NCI-H2171 (cell line): ENCODE measurements around the gene KCTD14.
"Not testable (repeated sequence)": the region's sequence is repeated elsewhere in the genome, so short reads cannot be mapped to it uniquely, and the experiment has no call there.

Source experiments
- DNase-seq: peaks from one replicate; lab custom pipeline; 2025; lab: John Stamatoyannopoulos, UW

KCTD14 gene

DNA sequence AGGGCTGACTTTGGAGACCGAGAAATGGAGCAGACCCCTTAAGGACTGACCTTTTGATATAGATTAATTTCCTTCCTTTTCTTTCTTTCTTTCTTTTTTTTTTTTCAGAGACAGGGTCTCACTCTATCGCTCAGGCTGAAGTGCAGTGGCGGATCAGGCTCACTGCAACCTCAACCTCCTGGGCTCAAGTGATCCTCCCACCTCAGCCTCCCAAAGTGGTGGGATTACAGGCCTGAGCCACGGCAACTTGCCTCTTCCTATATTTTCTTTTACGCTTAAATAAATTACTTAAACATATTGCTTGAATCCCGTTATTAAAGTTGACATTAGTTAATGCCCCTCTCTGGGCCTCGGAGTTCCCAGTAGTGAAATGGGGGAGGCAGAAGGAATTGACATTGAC is 350 bp upstream of the KCTD14 start:
- DNase-seq: no peak

DNA sequence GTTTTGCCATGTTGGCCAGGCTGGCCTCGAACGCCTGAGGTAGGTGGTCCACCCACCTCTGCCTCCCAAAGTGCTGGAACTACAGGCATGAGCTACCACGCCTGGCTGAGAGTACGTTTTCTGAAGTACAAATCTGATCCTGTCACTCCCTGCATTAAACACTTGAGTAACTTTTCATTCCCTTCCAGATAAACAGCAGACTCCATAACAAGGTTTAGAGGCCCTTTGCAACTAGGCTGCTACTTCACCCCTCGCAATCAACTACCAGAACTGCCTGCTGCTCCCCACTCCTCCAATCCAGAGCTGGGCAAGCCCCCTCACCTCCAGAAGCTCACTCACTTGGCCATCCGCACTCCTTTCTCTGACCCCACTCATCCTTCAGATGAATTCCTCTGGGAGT is 1.5 kb downstream of the KCTD14 start:
- DNase-seq: no peak

DNA sequence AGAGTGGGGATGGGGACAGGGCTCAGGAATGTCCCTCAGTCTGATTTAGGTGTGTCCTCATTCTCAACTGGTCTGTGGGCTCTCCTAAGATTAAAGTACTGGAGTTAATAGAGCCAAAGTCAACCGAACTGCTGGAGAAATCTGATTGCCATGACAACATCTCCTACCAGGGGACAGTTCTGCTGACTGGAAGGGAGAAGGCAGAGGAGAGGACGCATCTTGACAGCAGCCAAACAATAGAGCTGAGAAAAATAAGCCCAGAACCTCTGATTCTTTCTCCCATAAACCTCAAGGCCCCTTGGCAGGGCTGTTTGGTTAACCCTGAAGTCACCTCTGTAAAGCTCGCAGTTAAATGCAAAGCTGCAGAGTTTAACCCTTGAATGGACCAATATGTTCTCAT is 2.8 kb downstream of the KCTD14 start:
- DNase-seq: no peak

DNA sequence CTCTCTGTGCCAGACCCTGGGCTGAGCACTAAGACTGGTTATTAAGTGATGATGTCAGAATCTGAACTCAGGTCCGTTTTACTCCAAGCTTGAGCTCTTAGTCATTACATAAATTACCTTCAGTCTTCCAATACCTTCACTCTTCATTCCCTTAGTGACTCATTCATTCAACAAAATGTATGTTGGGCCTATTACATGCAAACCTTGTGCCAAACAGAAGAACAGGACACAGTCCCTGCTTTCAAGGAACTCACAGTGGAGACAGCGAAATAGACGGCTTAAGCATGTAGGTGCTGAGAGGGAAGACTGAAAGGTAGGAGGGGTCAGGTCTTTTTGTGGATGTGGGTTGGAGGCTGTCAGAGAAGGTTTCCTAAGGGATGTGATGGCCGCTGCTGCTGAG is 3.3 kb downstream of the KCTD14 start:
- no peak for DNase-seq

DNA sequence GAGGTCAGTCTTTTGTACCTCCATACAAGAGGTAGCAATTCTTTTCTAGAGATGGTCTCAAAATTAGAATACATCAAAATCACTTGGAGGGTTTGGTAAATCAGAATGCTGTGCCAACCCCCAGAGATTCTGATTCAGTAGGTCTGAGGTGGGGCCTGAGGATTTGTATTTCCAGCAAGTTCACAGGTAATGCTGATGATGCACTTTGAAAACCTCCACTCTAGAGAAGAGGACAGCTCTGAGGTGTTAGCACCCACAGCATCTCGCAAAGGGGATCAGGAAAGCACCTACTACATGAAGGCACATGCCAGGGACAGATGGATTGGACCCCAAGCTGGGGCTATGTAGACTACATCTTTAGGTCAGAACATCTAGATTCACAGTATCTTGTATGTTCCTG is 7.2 kb downstream of the KCTD14 start:
- no peak for DNase-seq

DNA sequence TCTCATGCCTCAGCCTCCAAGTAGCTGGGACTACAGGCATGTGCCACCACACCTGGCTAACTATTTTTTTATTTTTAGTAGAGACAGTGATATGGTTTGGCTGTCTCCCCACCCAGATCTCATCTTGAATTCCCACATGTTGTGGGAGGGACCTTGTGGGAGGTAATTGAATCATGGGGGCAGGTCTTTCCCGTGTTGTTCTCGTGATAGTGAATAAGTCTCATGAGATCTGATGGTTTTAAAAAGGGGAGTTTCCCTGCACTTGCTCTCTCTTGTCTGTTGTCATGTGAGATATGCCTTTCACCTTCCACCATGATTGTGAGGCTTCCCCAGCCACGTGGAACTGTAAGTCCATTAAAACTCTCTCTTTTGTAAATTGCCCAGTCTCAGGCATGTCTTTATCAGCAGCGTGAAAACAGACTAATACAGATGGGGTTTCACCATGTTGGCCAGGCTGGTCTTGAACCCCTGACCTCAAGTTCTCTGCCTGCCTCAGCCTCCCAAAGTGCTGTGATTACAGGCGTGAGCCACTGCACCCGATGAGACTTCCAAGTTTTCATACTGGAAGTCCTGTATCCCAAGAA is 8.0 kb downstream of the KCTD14 start:
- not testable (repeated sequence) for DNase-seq

DNA sequence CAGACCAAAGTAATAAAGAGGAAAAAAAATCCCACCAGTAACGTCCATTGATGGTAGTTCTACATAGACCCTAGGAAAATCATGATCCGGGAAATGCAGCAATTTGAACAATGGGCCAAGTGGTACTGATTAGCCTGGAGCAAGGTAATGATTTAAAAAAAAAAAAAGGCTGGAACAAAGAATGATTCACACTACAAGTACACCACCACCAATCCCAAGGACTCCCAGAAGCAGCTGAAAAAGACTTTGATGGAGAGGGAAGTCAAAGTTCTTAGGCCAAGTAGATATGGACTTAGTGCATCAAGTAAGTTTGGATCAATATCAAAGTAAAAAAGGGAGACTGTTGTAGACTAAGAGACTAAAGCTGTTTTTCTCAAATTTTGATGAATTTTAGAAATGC is 11.8 kb downstream of the KCTD14 start:
- no peak for DNase-seq

DNA sequence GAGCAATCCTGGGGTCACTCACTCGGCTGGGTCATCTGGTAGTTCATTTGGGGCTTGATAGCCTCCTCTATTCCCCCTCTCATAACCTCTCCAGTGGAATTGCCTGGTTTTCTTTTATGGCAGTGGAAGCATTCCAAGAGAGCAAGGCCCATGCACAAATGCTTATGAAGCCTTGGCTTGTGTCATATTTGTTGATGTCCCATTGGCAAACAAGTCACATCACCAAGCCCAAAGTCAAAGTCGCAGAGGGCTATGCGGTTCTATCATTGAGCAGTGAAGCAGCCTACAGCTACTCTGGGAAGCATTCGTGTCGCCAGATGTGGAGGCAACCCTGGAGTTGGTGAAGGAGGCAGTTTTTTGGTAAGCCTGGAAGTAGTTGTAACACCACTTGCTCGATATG is 12.3 kb downstream of the KCTD14 start:
- DNase-seq: no peak

DNA sequence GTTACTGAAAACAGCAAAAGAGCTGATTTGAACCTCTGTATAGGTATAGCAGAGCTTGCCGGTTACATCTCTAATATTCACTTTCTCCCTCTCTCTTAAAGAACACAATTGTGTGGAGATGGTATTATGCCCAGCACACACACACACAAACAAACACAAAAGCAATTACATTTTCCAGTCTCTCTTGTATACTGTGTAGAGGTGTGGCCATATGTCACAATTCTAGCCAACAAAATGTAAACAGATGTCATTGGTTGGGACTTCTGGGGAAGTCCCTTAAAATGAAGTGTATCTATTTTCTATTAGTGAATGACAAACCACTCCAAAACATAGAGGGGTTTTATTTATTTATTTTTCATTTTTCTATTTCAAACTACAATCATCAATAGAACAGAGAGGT is 12.8 kb downstream of the KCTD14 start:
- no peak for DNase-seq

DNA sequence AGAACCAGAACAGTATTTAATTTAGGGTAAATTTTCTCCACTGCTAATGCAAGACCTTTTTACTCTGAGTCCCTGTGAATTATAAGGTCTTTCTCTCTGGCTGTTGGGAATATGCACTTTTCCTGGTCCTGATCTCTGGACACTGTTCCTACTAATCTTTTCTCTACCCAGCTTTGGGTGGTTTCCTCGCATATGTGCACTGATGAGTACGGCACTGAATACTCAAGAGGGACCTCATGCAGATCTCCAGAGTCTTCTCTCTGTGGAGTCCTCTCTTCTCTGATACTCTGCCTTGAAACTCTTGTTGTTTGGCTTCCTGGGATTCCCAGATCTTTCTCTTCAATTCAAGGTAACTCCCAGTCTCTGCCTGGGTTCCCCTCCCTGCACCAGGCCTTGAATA is 14.0 kb downstream of the KCTD14 start:
- no peak for DNase-seq

DNA sequence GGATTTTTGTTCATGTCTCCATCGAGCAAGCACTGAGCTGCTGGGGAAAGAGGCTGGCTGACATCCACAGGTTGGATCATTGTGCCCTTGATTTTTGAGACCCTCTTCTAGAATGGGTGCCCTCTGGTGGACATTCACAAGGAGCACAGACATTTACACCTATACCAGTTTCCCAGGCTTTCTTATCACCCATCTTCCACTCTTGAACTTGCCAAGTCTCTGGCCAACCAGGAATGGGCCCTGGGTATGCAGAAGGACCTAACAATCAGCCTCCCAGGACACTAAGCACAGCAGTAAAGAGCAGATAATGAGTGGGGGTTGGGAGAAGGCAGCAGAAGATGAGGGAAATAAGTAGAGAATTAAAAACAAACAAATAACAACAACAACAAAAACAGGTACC is 22.9 kb downstream of the KCTD14 start:
- DNase-seq: peak; percentile 78

DNA sequence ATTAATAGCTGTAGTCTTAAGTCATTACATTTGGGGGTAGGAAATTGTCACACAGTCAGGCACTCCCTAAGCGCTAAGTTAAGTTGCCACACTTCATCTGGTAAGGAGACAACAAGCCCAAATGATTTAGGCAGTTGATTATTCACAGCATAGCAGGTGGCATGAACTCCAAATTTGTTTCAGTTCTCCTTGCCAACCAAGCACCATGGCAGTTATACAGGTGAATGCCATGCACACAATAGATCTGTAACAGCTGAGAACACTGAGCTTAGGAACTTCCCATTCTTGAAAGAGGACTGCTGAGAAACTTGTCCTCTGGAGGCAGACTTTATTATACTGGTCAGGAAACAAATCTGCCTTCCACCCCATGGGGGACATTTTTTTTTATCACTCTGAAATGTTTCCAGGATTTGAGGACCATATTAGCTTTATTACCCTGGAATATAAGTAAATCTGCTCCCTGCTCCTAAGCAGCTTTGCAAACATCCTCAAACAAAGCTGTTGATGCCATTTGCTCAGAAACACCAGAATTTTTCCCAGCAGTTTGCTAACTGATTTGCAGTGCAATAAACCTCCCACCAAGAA is 23.5 kb downstream of the KCTD14 start:
- no peak for DNase-seq

DNA sequence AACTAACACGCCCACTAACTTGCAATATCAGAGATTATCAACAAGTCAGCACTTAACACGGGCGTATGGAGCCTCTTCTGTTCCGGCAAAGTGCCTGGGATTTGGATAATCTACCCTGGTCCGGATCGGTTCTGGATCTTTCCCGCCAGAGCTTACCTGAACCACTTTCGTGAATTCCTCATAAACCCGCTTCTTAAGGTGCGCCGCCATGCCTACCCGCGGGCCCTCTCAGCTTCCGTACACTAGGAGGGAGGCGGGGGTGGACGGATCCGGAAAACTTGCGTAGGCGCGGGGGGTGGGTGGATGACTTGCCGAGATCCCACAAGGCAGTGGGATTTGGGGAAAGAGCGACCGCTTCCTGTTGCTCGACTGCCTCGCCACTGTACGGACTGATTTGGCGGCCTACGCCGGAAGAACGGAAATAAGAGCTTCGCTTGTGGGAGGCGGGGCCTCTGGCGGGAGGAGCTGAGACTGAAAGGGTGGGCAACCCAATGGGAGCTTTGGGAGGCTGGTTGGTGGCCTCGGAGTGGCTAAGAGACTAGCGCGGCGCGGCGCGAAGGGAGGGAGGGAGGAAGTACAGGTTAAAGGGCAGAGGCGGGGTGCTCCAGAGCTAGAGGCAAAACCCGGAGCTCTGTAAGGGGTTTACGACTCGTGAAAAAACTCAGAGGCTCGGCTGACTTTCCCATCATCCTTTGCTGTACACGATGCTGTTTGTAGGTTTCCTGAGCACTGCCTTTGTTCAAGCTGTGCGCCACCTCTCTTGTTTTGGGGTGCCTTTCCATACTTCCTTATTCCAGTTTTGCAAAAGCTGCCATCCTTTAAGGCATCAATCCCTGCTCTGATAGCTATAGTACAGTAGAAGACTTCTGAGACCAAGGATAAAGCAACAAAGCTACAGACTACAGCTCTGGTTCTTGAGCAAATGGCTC is 28.4 kb downstream of the KCTD14 start, which contains the start of gene INTS4:
TSS of gene INTS4 (minus strand) at position 235 of the 929 bp plus-strand sequence. CDS start at position 210, 25 bp downstream.
- DNase-seq: peak; percentile 100

DNA sequence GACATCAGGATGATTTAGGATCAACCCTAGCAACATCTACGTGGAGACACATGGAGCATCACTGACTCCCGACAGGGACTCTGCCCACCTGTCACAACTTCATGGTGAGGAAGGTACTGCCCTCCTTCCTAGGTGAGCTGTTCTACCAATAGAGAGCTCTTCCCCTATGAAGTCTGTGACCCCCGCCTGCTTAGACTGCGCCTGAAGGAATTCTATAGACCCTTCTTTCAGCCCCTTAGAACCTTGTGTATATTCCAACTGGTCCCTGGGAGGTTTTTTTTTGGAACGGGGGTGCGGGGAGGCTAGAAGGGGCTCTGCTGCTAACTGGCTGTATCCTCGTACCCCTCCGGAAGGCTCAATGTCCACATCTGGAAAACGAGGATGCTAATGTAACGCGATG is 29.2 kb downstream of the KCTD14 start:
- DNase-seq: no peak

DNA sequence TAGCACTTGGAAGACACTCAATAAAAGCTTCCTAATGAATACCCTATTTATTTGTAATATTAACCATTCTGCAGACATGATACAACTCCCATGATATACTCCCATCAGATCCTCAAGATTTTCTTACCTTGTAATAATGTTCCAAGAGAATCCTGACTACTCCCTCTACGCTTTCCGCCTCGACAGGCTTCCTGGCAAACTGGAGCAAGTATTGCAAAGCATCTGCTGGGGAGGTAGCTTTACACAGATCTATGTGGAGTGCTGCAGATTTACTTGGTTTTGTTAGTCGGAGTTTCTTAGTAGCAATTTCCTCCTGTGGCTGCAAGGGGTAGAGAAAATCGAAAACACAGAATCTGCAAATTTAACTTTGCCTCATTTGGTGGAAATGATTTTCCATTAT is 32.1 kb downstream of the KCTD14 start:
- no peak for DNase-seq

DNA sequence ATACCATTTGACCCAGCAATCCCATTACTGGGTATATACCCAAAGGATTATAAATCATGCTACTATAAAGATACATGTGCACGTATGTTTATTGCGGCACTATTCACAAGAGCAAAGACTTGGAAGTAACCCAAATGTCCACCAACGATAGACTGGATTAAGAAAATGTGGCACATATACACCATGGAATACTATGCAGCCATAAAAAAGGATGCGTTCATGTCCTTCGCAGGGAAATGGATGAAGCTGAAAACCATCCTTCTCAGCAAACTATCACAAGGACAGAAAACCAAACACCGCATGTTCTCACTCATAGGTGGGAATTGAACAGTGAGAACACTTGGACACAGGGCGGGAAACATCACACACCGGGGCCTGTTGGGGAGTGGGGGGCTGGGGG is 36.6 kb downstream of the KCTD14 start:
- not testable (repeated sequence) for DNase-seq

DNA sequence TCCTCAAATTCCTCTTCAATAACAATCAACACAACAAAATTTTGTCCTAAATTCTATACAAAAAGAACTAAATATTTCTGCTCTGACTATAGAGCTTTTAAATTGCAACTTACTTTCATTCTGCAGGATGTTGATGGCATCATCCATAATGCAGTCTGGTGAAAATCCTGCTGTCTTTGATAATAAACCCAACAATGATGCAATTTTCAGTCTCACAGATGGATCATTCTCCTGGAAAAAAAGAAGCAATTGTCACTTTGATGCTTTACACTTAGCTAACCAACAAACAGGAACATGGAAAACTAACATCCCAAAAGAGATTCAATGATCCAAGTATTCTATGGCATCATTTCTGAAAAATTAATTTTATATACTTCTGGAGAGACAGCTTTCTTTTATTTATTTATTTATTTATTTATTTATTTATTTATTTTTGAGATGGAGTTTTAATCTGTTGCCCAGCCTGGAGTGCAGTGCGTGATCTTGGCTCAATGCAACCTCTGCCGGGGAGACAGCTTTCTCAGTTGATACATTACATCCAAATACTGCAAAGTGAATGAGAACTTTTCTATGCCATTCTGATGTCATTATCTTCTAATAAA is 41.6 kb downstream of the KCTD14 start:
- DNase-seq: no peak

DNA sequence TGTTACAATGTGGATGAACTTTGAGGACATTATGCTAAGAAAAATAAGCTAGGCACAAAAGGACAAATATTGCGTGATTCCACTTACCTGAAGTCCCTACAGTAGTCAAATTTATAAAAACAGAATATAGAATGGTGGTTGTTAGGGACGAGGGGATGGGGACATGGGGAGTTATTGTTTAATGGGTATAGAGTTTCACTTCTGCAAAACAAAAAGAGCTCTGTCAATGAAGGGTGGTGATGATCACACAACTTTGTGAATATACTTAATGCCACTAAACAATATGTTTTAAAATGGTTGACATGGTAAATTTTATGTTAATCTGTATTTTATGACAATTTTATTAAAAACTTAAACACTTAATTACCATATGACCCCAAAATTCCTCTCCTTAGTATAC is 54.7 kb downstream of the KCTD14 start:
- DNase-seq: no peak

DNA sequence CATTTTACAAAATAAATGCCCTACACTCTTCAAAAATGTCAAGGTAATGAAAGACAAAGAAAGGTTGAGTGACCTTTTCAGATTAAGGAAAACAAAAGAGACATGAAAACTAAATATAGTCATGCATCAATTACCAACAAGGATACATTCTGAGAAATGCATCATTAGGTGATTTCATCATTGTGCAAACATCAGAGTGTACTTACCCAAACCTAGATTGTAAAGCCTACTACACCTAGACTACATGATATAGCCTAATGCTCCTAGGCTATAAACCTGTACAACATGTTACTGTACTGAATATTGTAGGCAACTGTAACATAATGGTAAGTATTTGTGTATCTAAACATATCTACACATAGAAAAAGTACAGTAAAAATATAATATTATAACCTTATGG is 55.3 kb downstream of the KCTD14 start:
- DNase-seq: no peak

DNA sequence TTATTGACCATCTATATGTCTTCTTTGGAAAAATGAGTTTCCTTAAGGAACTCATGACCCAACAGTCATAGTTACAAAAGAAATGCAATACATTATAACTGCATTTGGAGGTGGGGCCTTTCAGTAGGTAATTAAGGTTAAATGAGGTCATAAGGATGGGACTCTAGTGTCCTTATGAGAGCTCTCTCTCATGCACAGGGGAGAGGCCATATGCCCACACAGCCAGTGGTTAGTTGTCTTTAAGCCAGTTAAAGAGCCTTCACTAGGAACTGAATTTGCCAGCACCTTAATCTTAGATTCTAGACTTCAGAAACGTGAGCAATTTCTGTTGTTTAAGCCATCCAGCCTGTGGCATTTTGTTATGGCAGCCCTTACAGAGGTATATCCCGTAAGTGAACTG is 56.0 kb downstream of the KCTD14 start:
- DNase-seq: no peak

DNA sequence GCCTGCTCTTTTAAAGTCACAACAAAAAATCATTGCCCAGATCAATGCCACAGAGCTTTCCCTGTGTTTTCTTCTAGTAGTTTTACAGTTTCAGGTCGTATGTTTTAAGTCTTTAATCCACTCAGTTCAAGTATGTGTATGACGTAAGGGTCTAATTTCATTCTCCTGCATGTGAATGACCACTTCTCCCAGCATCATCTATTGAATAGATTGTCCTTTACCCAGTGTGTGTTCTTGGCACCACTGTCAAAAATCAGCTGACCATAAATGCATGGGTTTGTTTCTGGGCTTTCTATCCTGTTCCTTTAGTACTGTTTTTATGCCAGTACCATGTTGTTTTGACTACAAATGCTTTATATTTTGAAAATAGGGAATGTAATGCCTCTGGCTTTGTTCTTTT is 56.7 kb downstream of the KCTD14 start:
- DNase-seq: no peak
